OCI-LY7 (cell line): ENCODE measurements around the gene KIAA1210. TPM values are rescaled to one million over a fixed set of nuclear protein-coding genes. Genes with fewer than 3 reads are reported as not detected.

Experiments used
- BruUV-seq: library from RNA; stranded (reverse); fragments of 400-500 nt; replicated peaks from 2 replicates; lab custom pipeline; 2021; lab: Mats Ljungman, UMichigan
- CTCF ChIA-PET: fragments of 300-600 bp; sonication (Branson Sonifier 250); formaldehyde crosslinking; loops from one replicate; lab custom pipeline; 2022; ENCODE audit warnings: antibody characterized with exemption; ENCODE audit not compliant: unreplicated experiment; lab: Charles Lee
- POLR2A ChIA-PET: fragments of 300-600 bp; sonication (Branson Sonifier 250); formaldehyde crosslinking; loops from one replicate; lab custom pipeline; 2022; ENCODE audit warnings: antibody characterized with exemption; lab: Charles Lee
- DNase-seq: peaks from one replicate; pipeline ENCODE4 v3.0.0-alpha.2; 2015; ENCODE audit warnings: low spot score
- H2AFZ ChIP-seq: fragments of 200-600 bp; sonication (generic), shearing (Covaris generic); 2 replicates; pipeline ENCODE4 v1.6.1; 2014; ENCODE audit warnings: mild to moderate bottlenecking, antibody characterized with exemption, low read length, moderate library complexity
- H3K27ac ChIP-seq: fragments of 200-600 bp; sonication (generic); 2 replicates; pipeline ENCODE4 v1.5.1; 2014; ENCODE audit warnings: mixed run types, low read depth, mild to moderate bottlenecking, moderate library complexity, low read length, inconsistent platforms; ENCODE audit not compliant: poor library complexity, severe bottlenecking
- H3K36me3 ChIP-seq: fragments of 200-600 bp; sonication (generic); 2 replicates; pipeline ENCODE4 v1.6.1; 2014; ENCODE audit warnings: mild to moderate bottlenecking, antibody characterized with exemption, low read length, moderate library complexity, mixed read lengths; ENCODE audit not compliant: insufficient read depth
- H3K4me1 ChIP-seq: fragments of 200-600 bp; sonication (generic); 2 replicates; pipeline ENCODE4 v1.5.1; 2014; ENCODE audit warnings: mild to moderate bottlenecking, low read length; ENCODE audit not compliant: insufficient read depth, poor library complexity, severe bottlenecking
- H3K4me2 ChIP-seq: fragments of 200-600 bp; sonication (generic); 2 replicates; pipeline ENCODE4 v1.6.1; 2014; ENCODE audit warnings: mild to moderate bottlenecking, low read length
- H3K4me3 ChIP-seq: fragments of 200-600 bp; sonication (generic); 2 replicates; pipeline ENCODE4 v1.5.1; 2014; ENCODE audit warnings: mild to moderate bottlenecking, low read depth, low read length; ENCODE audit not compliant: poor library complexity, severe bottlenecking
- H3K79me2 ChIP-seq: fragments of 200-600 bp; sonication (generic); 2 replicates; pipeline ENCODE4 v1.6.1; 2016; ENCODE audit warnings: low read depth, mild to moderate bottlenecking, low read length, moderate library complexity, mixed read lengths; ENCODE audit not compliant: insufficient read depth
- H3K9me2 ChIP-seq: fragments of 200-600 bp; sonication (generic); 2 replicates; pipeline ENCODE4 v1.6.1; 2016; ENCODE audit warnings: mild to moderate bottlenecking, low read length, mixed read lengths; ENCODE audit not compliant: insufficient read depth
- H3K9me3 ChIP-seq: fragments of 200-600 bp; sonication (generic); 2 replicates; pipeline ENCODE4 v1.6.1; 2014; ENCODE audit warnings: mild to moderate bottlenecking, mixed run types, low read length, mixed read lengths
- H4K20me1 ChIP-seq: fragments of 200-600 bp; sonication (generic); 2 replicates; pipeline ENCODE4 v1.6.1; 2014; ENCODE audit warnings: mild to moderate bottlenecking, antibody characterized with exemption, low read length, moderate library complexity, mixed read lengths; ENCODE audit not compliant: insufficient read depth
- EZH2phosphoT487 ChIP-seq: fragments of 200-600 bp; sonication (generic); IDR thresholded peaks from 2 replicates; pipeline ENCODE4 v1.6.1; 2018; ENCODE audit warnings: low read depth, borderline replicate concordance, mild to moderate bottlenecking, mixed run types, antibody characterized with exemption, low read length, moderate library complexity, mixed read lengths
- intact Hi-C: fragments of 100-400 bp; cut with micrococcal nuclease; formaldehyde crosslinking; loops from one replicate; pipeline ENCODE4 v1.10.0; 2022; ENCODE audit not compliant: unreplicated experiment
- total RNA-seq, 2 experiments: library from RNA; depleted of rRNA in 1 of 2; stranded (reverse); fragments of >200 nt in 1 of 2; shearing (Covaris generic) in 1 of 2; gene quantifications; 2 replicates each; pipeline ENCODE4 v1.2.3, GENCODE V29; 2014 to 2022
- TF ChIP-seq, protein P1 (sequence below): fragments of 200-600 bp; sonication (generic); conservative IDR thresholded peaks from 2 replicates; pipeline ENCODE4 v1.5.1; 2014; ENCODE audit warnings: mild to moderate bottlenecking, antibody characterized with exemption, low read length, moderate library complexity, mixed read lengths

Gene KIAA1210
- total RNA-seq, 2 experiments from 2014 or later = not detected

DNA sequence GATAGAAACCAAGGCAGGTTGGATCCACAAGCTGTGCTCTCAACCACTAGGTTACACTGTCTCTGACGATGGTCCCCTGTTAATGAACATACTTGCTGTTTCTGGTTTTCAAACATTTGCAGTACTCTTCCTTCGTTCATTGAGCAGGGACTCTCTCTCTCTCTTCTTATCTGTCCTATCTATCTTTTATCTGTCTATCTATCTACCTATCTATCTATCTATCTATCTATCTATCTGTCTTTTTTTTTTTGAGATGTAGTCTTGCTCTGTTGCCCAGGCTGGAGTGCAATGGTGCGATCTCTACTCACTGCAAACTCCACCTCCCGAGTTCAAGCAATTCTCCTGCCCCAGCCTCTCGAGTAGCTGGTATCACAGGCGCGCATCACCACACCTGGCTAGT, 64.2 kb downstream of the KIAA1210 start:
- H3K36me3 ChIP-seq = no peaks in the 10 kb centered on the region
- intact Hi-C loops = no loop called here
- no peak overlapping the region for H3K27ac ChIP-seq
- CTCF ChIA-PET = no interaction called here
- no peaks in the 10 kb centered on the region for H4K20me1 ChIP-seq
- TF ChIP-seq, protein P1, sequence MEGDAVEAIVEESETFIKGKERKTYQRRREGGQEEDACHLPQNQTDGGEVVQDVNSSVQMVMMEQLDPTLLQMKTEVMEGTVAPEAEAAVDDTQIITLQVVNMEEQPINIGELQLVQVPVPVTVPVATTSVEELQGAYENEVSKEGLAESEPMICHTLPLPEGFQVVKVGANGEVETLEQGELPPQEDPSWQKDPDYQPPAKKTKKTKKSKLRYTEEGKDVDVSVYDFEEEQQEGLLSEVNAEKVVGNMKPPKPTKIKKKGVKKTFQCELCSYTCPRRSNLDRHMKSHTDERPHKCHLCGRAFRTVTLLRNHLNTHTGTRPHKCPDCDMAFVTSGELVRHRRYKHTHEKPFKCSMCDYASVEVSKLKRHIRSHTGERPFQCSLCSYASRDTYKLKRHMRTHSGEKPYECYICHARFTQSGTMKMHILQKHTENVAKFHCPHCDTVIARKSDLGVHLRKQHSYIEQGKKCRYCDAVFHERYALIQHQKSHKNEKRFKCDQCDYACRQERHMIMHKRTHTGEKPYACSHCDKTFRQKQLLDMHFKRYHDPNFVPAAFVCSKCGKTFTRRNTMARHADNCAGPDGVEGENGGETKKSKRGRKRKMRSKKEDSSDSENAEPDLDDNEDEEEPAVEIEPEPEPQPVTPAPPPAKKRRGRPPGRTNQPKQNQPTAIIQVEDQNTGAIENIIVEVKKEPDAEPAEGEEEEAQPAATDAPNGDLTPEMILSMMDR = no peak
- TF ChIP-seq EZH2phosphoT487 = no peak
- DNase-seq = no peak
- no peaks in the 10 kb centered on the region for H3K4me1 ChIP-seq
- H3K4me3 ChIP-seq = no peak overlapping the region
- H2AFZ ChIP-seq = no peak overlapping the region
- H3K4me2 ChIP-seq = no peak overlapping the region
- no TSS peak for BruUV-seq
- H3K9me3 ChIP-seq = no peaks in the 10 kb centered on the region
- POLR2A ChIA-PET = interaction anchor here (0.6 kb wide), 1 partner anchor 12 kb away, joined by 3 read pairs; no protein-coding TSS in a partner anchor
- H3K9me2 ChIP-seq = no peaks in the 10 kb centered on the region
- no peaks in the 10 kb centered on the region for H3K79me2 ChIP-seq

DNA sequence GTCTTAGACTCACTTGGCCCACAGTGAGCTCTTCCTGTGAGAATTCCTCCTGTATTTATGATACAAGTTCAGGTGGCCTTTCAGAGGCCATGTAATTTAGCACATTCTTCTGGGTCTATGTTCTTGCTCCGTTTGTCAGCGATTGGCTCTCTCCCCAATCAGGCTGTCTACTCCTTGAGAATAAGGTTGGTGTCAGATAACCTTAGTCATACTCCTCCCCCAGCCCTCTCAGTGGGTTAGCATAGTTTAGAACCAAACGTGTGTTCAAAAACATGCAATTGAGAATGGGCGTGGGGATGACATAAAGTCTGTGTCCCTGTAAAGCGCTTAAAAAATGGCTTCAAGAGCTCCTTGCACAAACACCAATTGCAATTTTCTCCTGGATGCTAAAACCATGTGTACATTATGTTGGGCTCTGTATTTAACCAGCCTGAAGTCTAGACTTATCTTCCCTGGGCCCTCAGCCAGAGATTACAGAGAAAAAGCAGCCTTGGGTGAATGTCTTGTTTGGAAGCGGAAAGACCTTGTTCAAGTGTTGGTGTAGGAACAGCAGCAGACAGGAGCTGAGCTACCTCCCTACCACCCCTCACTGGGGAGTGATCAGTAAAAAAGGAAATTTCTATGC, 64.8 kb downstream of the KIAA1210 start:
- no TSS peak for BruUV-seq
- Histone ChIP-seq H3K9me2 (no peaks in the 10 kb centered on the region), H3K36me3 (no peaks in the 10 kb centered on the region), H3K4me3 (no peak overlapping the region), H3K9me3 (no peaks in the 10 kb centered on the region), H3K4me2 (no peak overlapping the region), H4K20me1 (no peaks in the 10 kb centered on the region), H2AFZ (no peak overlapping the region), H3K27ac (no peak overlapping the region), H3K79me2 (no peaks in the 10 kb centered on the region), H3K4me1 (no peaks in the 10 kb centered on the region)
- TF ChIP-seq EZH2phosphoT487 = no peak
- TF ChIP-seq, protein P1 = no peak
- intact Hi-C loops = no loop called here
- ChIA-PET POLR2A (interaction anchor here (0.6 kb wide), 1 partner anchor 12 kb away, joined by 3 read pairs; no protein-coding TSS in a partner anchor), CTCF (no interaction called here)
- no peak for DNase-seq

DNA sequence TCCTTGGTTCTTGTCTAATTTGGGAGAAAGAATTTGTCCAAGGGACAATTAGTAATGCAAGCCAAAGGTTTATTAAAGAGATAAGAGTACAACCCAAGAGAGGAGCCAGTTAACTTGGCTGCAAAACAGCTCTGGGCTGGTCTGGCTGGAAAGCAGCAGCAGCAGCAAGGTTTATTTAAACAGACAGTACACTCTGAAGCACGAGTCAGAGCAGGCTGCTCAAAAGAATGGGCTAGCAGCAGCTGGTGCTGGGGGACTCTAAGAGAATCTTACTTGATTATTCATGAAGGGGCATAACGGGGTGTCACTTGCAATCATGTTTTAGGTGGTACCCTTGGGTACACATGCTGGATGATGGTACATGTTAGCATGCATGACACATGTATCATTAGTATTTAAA, 71.9 kb downstream of the KIAA1210 start:
- Histone ChIP-seq H3K4me2 (no peak overlapping the region), H3K9me3 (no peaks in the 10 kb centered on the region), H4K20me1 (no peaks in the 10 kb centered on the region), H3K27ac (no peak overlapping the region), H3K36me3 (no peaks in the 10 kb centered on the region), H3K9me2 (no peaks in the 10 kb centered on the region), H2AFZ (no peak overlapping the region), H3K79me2 (no peaks in the 10 kb centered on the region), H3K4me1 (no peaks in the 10 kb centered on the region), H3K4me3 (no peak overlapping the region)
- TF ChIP-seq, protein P1 = no peak
- TF ChIP-seq EZH2phosphoT487 = no peak
- ChIA-PET POLR2A (no interaction called here), CTCF (no interaction called here)
- intact Hi-C loops = no loop called here
- no peak for DNase-seq
- BruUV-seq = no TSS peak
